MCF 10A (cell line): ENCODE data around the gene NRP1. TPM values are rescaled to one million over a fixed set of nuclear protein-coding genes. Genes with fewer than 3 reads are reported as not detected.
A peak's percentile ranks its signal among the peaks of the same experiment; 100 is the strongest.

ENCODE experiments used
- BruUV-seq: library from RNA; stranded (reverse); fragments of 400-500 nt; replicated peaks from 2 replicates; lab custom pipeline; 2021; lab: Mats Ljungman, UMichigan
- CTCF ChIA-PET: fragments of 300-600 bp; sonication (Branson Sonifier 250); formaldehyde crosslinking; extraction: SDS; loops from one replicate; lab custom pipeline; 2021; ENCODE audit warnings: antibody characterized with exemption, inconsistent platforms; lab: Yijun Ruan, JAX
- POLR2A ChIA-PET: fragments of 300-600, 350-650 bp; sonication (Branson Sonifier 250); formaldehyde crosslinking; extraction: SDS; loops from one replicate; lab custom pipeline; 2020; ENCODE audit warnings: antibody characterized with exemption, inconsistent platforms; lab: Yijun Ruan, JAX
- DNase-seq: peaks from one replicate; pipeline ENCODE4 v3.0.0-alpha.2; 2018; ENCODE audit not compliant: unreplicated experiment
- H3K27ac Mint-ChIP-seq: one replicate; pipeline ENCODE4 v1.8.0; 2022; ENCODE audit warnings: mild to moderate bottlenecking, low read depth, mixed read lengths; ENCODE audit not compliant: unreplicated experiment
- H3K27me3 Mint-ChIP-seq: one replicate; pipeline ENCODE4 v1.8.0; 2022; ENCODE audit warnings: mixed read lengths; ENCODE audit not compliant: insufficient read depth, unreplicated experiment
- H3K36me3 Mint-ChIP-seq: one replicate; pipeline ENCODE4 v1.8.0; 2022; ENCODE audit warnings: mild to moderate bottlenecking, moderate library complexity, mixed read lengths; ENCODE audit not compliant: insufficient read depth, unreplicated experiment
- H3K4me1 Mint-ChIP-seq: one replicate; pipeline ENCODE4 v1.8.0; 2022; ENCODE audit warnings: mixed read lengths; ENCODE audit not compliant: insufficient read depth, unreplicated experiment
- H3K4me3 Mint-ChIP-seq: one replicate; pipeline ENCODE4 v1.8.0; 2022; ENCODE audit warnings: mild to moderate bottlenecking, moderate library complexity, mixed read lengths; ENCODE audit not compliant: unreplicated experiment
- H3K9me3 Mint-ChIP-seq: one replicate; pipeline ENCODE4 v1.8.0; 2022; ENCODE audit warnings: mixed read lengths; ENCODE audit not compliant: unreplicated experiment
- CTCF ChIP-seq: fragments of 200-600 bp; IDR thresholded peaks from one replicate; pipeline ENCODE4 v1.8.0; 2022; ENCODE audit warnings: antibody characterized with exemption, mild to moderate bottlenecking; ENCODE audit not compliant: unreplicated experiment
- intact Hi-C: fragments of 100-400 bp; cut with micrococcal nuclease; formaldehyde crosslinking; loops from 2 replicates; pipeline ENCODE4 v1.14.1; 2022
- total RNA-seq: library from RNA; stranded (reverse); gene quantifications from 2 replicates; pipeline ENCODE4 v1.2.3, GENCODE V29; 2022

NRP1 gene
- total RNA-seq, 1 experiment from 2014 or later = 66.6 TPM

DNA sequence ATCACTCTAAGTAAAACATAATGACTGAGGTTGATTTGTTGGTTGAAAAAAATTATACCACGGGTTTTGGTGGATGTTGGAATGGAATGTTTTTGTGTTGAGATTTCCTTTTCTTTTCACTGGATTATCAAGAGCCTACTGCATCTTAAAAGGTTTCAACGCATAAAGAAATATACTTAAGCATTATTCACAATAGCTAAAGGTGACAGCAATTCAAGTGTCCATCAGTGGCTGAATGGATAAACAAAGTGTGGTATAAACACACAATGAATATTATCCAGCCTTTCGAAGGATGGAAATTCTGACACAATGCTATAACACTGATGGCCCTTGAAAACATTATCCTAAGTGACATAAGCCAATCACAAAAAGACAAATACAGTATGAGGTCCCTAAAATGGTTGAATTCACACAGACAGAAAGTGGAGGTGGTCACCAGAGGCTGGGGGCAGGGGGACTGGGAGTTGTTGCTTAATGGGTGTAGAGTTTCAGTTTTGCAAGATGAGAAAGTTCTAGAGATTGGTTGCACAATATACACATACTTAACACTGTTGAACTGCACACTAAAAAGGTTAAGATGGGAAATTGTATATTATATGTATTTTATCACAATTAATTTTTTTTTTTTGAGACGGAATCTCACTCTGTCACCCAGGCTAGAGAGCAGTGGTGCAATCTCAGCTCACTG is 122.3 kb downstream of the NRP1 start:
- Mint-ChIP-seq H3K4me3 (no peak overlapping the region), H3K27ac (peak overlapping the region; percentile 33), H3K4me1 (peaks cover 24% of the 10 kb centered on the region), H3K27me3 (no peaks in the 10 kb centered on the region), H3K9me3 (no peaks in the 10 kb centered on the region), H3K36me3 (peaks cover 29% of the 10 kb centered on the region)
- peak; percentile 63 for DNase-seq
- ChIA-PET POLR2A (no interaction called here), CTCF (interaction anchor here (0.6 to 1.5 kb wide), 4 partner anchors 10 to 115 kb away, joined by 3 to 4 read pairs (median 4); no protein-coding TSS in a partner anchor)
- no TSS peak for BruUV-seq
- intact Hi-C loops = no loop called here
- no peak for TF ChIP-seq CTCF

DNA sequence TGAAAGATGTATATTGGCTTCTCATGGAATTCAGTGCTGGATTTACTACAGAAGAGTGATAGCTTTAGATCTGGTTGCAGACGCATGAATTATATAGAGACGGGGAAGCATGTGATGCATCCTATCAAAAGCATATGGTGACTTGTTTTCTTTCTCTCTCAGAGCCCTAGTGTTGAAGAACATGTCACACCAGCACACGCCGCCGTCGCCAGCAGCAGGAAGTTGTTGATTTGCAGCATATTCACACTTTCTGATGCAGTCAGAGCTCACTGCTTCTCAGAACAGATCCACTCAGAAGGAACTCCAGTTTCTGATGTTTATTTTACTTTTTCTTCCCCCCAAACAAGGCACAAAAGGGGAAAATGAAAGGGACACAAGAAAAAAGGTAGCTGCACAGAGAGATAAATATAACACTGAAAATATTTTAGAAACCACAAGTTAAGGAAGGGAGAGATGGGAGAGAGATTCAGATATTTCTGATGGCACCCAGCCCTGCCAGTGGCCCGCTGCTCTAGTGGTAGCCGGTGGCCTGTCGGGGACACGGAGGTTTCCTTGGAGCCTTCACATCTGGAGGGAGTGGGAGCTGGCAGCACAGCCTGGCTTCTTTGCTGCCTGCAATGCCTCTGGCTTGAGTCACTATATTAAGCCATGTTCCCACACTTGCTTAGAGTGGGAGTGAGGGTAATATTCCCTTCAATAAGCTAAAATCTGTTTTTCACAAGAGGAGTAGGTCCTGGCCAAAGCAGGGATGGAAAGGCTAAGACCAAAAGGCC is 123.2 kb downstream of the NRP1 start:
- ChIA-PET CTCF (interaction anchor here (0.6 to 1.5 kb wide), 3 partner anchors 9 to 62 kb away, joined by 3 to 4 read pairs (median 4); no protein-coding TSS in a partner anchor), POLR2A (no interaction called here)
- no peaks in the 10 kb centered on the region for H3K9me3 Mint-ChIP-seq
- DNase-seq = peak; percentile 55
- H3K27me3 Mint-ChIP-seq = no peaks in the 10 kb centered on the region
- H3K4me1 Mint-ChIP-seq = peaks cover 16% of the 10 kb centered on the region
- H3K27ac Mint-ChIP-seq = peak overlapping the region; percentile 35
- BruUV-seq = no TSS peak
- intact Hi-C loops = no loop called here
- no peak overlapping the region for H3K4me3 Mint-ChIP-seq
- peaks cover 25% of the 10 kb centered on the region for H3K36me3 Mint-ChIP-seq
- TF ChIP-seq CTCF = no peak

DNA sequence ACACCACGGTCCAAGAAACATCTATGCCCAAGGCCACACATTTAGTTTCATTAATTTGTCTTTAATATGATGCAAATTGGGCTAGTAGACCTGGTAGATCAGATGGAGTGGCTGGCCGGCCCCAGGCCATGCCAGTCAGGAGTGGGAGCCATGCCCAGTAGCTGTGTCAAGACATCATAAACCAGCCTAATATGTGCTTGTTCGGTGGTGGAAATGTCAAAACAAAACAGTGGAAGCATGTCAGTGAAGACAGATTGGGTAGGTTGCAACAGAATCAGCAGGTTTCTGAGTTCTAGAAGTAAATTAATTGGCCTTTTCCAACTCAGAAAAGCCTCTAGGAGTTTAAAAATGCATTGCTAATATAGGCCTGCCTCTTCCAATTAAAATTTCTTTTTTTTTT is 124.7 kb downstream of the NRP1 start:
- Mint-ChIP-seq H3K4me3 (no peak overlapping the region), H3K27ac (no peak overlapping the region), H3K36me3 (peaks cover 38% of the 10 kb centered on the region), H3K27me3 (no peaks in the 10 kb centered on the region), H3K4me1 (peaks cover 22% of the 10 kb centered on the region), H3K9me3 (no peaks in the 10 kb centered on the region)
- DNase-seq = peak; percentile 12
- ChIA-PET POLR2A (interaction anchor here (1.0 kb wide), 1 partner anchor 27 kb away, joined by 3 read pairs; no protein-coding TSS in a partner anchor), CTCF (interaction anchor here (0.7 kb wide), 1 partner anchor 27 kb away, joined by 3 read pairs; no protein-coding TSS in a partner anchor)
- intact Hi-C loops = no loop called here
- TF ChIP-seq CTCF = no peak
- BruUV-seq = no TSS peak

DNA sequence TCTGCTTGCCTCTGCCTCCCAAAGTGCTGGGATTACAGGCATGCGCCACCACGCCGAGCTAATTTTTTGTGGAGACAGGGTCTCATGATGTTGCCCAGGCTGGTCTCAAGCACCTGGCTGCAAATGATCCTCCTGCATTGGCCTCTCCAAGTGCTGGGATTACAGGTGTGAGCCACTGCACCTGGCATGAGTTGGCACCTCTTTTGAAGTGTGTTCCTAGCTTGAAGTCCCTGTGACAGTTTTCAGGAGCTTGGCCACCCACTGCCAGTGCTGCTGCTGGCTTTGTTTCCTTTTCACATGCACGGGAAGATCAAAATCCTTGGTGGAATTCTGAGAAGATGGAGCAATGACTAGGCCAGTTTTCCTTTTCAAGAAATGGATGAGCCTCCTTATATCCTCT is 126.3 kb downstream of the NRP1 start:
- Mint-ChIP-seq H3K27me3 (no peaks in the 10 kb centered on the region), H3K4me1 (peaks cover 21% of the 10 kb centered on the region), H3K4me3 (no peak overlapping the region), H3K36me3 (peaks cover 38% of the 10 kb centered on the region), H3K27ac (no peak overlapping the region), H3K9me3 (no peaks in the 10 kb centered on the region)
- no peak for DNase-seq
- no TSS peak for BruUV-seq
- TF ChIP-seq CTCF = no peak
- ChIA-PET POLR2A (interaction anchor here (0.9 kb wide), 1 partner anchor 249 kb away, joined by 3 read pairs; no protein-coding TSS in a partner anchor), CTCF (no interaction called here)
- intact Hi-C loops = no loop called here
